HG03095 (cell line): ENCODE measurements around the gene HSPA4L.
A peak's percentile ranks its signal among the peaks of the same experiment; 100 is the strongest.

Source experiments
- ATAC-seq: cut with Tn5 transposase; IDR thresholded peaks from one replicate; pipeline ENCODE4 v1.9.1; 2021; ENCODE audit warnings: moderate library complexity; ENCODE audit not compliant: unreplicated experiment

HSPA4L gene

DNA sequence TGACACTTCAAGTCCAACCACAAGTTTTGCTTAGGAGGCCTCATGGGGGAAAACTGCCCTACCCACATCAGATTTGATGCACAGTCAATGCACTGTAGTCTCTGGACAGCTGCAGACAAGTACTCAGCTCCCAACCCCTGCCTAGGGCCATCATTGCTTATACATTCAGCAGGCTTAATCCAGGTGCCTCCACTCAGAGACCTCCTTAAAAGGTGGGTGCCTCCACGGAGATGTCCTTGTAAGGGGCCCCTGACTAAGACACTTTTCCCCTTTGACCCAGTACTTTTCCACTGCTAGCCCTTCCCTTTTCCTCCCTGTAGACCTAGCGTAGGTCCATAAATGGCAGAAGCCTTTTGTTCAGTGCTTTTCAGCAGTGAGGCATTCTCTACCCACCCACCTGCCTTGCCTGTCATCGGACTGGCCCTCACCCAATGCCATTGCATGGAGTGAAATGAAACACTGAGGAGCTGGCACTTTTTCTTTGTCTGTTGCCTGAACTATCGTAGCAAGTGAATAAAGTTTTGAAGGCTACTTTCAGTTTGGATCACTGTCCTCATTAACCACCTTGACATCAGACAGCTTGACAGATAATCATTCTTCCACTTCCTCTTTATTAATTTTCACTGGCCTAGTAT is 74.8 kb downstream of the HSPA4L start:
- ATAC-seq: peak; percentile 89

DNA sequence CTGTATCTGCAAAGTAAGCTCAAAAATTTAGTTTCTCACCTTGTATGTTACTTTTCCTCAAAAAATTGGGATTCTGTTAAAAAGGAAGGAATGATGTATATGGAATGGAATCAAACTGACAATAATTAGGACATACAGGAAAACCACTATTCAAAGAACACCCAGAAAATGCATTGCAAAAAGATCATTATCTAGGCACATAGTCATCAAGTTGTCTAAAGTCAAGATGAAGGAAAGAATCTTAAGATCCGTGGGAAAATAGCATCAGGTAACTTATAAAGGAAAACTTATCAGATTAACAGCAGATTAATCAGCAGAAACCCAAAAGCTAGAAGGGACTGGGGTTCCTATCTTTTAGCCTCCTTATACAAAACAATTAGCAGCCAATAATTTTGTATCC is 75.5 kb downstream of the HSPA4L start:
- no peak for ATAC-seq

DNA sequence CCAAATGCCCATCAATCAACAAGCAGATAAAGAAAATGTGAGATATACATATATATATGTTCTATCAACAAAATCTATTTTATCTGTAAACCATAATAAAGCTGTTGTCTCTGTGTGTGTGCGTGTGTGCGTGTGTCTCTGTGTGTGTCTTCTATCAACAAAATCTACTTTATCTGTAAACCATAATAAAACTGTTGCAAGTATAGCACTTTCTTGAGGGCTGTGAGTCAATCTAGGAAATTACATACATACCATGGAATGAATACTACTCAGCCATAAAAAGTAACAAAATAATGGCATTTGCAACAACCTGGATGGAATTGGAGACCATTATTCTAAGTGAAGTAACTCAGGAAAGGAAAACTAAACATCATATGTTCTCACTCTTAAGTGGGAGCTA is 86.1 kb downstream of the HSPA4L start:
- ATAC-seq: no peak

DNA sequence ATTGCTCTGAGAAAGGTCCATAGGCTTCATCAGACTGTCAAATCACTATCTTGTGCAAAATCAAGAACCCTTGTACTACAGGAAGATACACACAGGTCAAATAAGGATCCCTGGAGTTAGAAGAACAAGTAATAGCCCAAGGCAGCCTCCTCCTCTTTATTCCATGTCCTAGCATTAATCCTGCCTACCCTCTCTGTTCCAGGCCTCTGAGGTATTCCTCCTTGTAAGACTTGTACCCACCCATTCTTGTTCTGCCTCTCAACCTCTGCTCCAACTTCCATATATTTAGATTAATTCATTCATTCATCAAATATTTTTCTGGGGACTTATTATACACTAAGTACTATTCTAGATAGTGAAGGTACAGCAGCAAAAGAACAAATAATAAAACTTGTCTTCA is 88.2 kb downstream of the HSPA4L start:
- ATAC-seq: no peak

DNA sequence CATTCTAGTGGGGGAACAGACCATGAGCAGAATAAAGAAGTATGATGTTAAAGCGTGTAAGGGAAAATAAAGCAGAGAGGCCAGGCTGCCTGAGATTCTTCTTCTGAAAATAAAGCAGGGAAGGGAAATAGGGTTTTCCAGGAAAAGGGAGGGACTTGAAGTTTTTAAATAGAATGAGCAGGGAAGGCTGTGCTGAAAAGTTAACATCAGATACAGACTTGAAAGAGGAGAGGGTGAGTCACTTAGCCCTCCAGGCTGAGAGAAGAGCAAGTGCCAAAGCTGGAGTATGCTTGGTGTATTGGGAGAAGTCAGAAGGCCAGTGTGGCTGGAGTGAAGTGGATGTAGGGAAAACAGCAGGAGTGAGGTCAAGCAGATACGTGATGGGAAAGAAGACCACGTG is 88.6 kb downstream of the HSPA4L start:
- no peak for ATAC-seq

DNA sequence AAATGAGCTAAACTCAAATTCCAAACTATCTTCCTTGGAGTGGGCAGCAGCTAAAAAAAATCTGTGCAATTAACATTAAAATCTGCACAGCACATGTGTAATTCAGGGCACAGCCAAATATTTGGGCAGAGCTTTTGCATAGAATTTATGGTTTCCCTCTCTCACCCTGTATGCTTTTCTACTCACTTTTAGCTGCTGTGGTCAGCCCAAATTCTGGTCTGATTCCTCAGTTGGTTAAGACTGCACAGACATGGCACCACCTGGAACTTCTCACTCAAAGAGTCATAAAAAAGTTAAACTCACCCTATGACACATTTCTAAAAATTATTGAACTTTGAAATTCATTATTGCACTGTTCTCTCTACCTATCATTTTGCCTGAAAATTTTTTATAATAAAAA is 93.7 kb downstream of the HSPA4L start:
- no peak for ATAC-seq

DNA sequence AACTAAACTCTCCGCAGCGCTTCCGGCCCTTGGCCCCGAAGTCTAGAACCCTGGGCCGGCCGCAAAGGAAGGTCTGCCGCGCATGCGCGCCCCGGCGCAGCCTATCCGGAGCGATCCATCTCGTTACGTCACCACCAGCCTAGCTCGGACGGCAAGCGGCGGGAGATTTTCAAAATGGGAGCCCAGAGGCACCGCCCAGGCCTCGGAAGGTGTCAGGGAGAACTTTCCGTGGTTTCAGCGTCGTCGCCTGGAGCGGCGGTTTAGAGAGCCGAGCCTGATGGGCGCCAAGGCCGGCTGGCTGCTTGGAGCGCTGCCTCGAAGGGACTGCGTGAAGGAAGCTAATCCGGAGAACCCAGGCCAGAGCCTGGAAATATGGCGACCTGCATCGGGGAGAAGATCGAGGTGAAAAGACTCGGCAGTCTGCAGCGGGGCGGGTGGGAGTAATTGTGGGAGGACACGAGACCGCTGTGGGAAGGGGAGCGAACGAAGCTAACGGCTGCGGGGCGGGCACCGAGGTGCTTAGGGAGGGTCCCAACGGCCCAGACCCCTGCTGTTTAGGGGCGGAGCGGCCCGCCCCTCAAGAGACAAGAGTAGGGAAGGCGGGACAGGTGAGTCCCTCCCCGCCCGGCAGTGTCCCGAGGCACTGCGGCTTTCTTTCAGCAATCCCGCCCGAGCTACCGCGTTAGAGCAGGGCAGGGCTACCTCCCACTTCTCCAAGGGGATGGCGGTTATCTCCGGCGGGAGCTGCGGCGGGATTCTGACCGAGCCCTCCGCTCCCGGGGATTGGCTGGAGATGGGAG is 98.8 kb downstream of the HSPA4L start, which contains the start of gene PLK4:
Gene PLK4 (plus strand): TSS at position 131 of the 800 bp plus-strand sequence. CDS start 242 bp downstream, at position 373.
- peak; percentile 95 for ATAC-seq

DNA sequence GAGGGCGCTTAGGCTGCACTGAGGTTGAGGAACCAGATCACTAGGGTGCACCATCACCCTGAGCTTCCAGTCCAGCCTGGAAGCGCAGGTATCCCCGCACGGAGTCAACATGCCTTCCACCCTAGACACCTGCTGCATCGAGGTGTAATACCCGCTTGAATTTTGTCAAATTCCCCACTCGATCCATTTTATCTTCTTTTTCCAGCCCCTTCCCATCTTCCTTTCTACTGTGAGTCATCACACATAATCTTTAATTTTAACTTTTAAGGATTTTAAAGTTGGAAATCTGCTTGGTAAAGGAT is 99.4 kb downstream of the HSPA4L start:
- peak; percentile 36 for ATAC-seq

DNA sequence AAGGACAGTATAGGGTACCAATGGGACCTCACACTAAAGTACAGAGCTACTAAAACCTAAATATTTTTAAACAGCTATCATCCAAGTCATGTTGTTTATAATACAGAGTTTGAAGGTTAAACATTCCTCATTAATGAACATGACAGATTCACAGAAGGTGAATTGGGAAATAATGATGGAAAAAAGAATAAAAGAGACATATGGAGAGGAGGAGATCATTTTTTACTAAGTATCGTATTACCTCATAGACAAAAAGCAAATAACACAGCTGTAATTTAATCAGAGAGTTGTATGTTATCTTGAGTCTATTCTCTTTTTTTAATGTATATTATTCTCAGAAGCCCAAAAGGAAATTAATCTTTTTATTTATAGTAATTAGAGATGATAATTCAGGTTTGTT is 106.4 kb downstream of the HSPA4L start:
- no peak for ATAC-seq

DNA sequence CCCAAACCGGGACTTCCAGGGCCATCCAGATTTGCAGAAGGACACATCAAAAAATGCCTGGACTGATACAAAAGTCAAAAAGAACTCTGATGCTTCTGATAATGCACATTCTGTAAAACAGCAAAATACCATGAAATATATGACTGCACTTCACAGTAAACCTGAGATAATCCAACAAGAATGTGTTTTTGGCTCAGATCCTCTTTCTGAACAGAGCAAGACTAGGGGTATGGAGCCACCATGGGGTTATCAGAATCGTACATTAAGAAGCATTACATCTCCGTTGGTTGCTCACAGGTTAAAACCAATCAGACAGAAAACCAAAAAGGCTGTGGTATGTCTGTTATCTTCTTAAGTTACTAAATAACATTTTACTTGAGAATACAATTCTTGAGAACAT is 107.8 kb downstream of the HSPA4L start:
- ATAC-seq: no peak
